HepG2 (cell line): ENCODE data around the gene NRN1L. TPM values are rescaled to one million over a fixed set of nuclear protein-coding genes. Genes with fewer than 3 reads are reported as not detected.

ENCODE experiments used
- CCAR2 ChIP-seq: fragments of 200-400 bp; formaldehyde crosslinking; optimal IDR thresholded peaks from 2 replicates; pipeline ENCODE3; 2018; ENCODE audit warnings: low read depth, mild to moderate bottlenecking, low read length, moderate library complexity
- FOXO4 ChIP-seq: sonication (generic); formaldehyde crosslinking; conservative IDR thresholded peaks from 2 replicates; pipeline ENCODE4 v1.8.1; 2023; ENCODE audit warnings: missing genetic modification reagents
- GABPB1 ChIP-seq: IDR thresholded peaks from 2 replicates; pipeline ENCODE4 v1.6.1; 2016; ENCODE audit warnings: mild to moderate bottlenecking, missing genetic modification reagents, moderate library complexity, missing compliant biosample characterization
- HDAC2 ChIP-seq: sonication (generic); formaldehyde crosslinking; IDR thresholded peaks from 2 replicates; pipeline ENCODE4 v1.4.0; 2020; ENCODE audit warnings: missing genetic modification reagents
- KDM2A ChIP-seq: sonication (generic); formaldehyde crosslinking; IDR thresholded peaks from 2 replicates; pipeline ENCODE4 v1.4.0; 2020; ENCODE audit warnings: low read depth, missing genetic modification reagents, borderline replicate concordance
- KDM6A ChIP-seq: IDR thresholded peaks from 2 replicates; pipeline ENCODE4 v1.6.1; 2016; ENCODE audit warnings: low read depth
- MIXL1 ChIP-seq: IDR thresholded peaks from 2 replicates; pipeline ENCODE4 v1.6.1; 2016
- NBN ChIP-seq: fragments of 450-650 bp; conservative IDR thresholded peaks from 2 replicates; pipeline ENCODE4 v1.6.1; 2017
- NFKBIZ ChIP-seq: IDR thresholded peaks from 2 replicates; pipeline ENCODE4 v1.6.1; 2018; ENCODE audit warnings: missing genetic modification reagents, missing compliant biosample characterization
- ONECUT2 ChIP-seq: sonication (generic); formaldehyde crosslinking; IDR thresholded peaks from 2 replicates; pipeline ENCODE4 v1.4.0; 2020; ENCODE audit warnings: missing genetic modification reagents
- POLR2G ChIP-seq: fragments of 200-400 bp; formaldehyde crosslinking; IDR thresholded peaks from 2 replicates; pipeline ENCODE4 v1.6.1; 2018; ENCODE audit warnings: mild to moderate bottlenecking, low read depth, low read length, moderate library complexity
- SNRNP70 ChIP-seq: fragments of 200-400 bp; formaldehyde crosslinking; IDR thresholded peaks from 2 replicates; pipeline ENCODE4 v1.6.1; 2017; ENCODE audit warnings: mild to moderate bottlenecking, low read depth, low read length, moderate library complexity
- TBL1XR1 ChIP-seq: fragments of 150-350 bp; IDR thresholded peaks from 2 replicates; pipeline ENCODE4 v1.6.1; 2014; ENCODE audit warnings: borderline replicate concordance, low read length; ENCODE audit not compliant: partially characterized antibody
- TSC22D2 ChIP-seq: sonication (generic); formaldehyde crosslinking; IDR thresholded peaks from 2 replicates; pipeline ENCODE4 v1.5.1; 2020; ENCODE audit warnings: missing genetic modification reagents, mild to moderate bottlenecking, borderline replicate concordance
- YEATS4 ChIP-seq: sonication (generic); formaldehyde crosslinking; IDR thresholded peaks from 2 replicates; pipeline ENCODE4 v1.4.0; 2020; ENCODE audit warnings: missing genetic modification reagents, borderline replicate concordance
- ZBTB33 ChIP-seq: sonication (generic); formaldehyde crosslinking; IDR thresholded peaks from 2 replicates; pipeline ENCODE4 v1.4.0; 2020; ENCODE audit warnings: missing genetic modification reagents
- ZBTB7B ChIP-seq: sonication (generic); formaldehyde crosslinking; IDR thresholded peaks from 2 replicates; pipeline ENCODE4 v1.4.0; 2020; ENCODE audit warnings: missing genetic modification reagents
- ZFP1 ChIP-seq: IDR thresholded peaks from 2 replicates; pipeline ENCODE4 v1.6.1; 2016
- ZNF256 ChIP-seq: sonication (generic); formaldehyde crosslinking; conservative IDR thresholded peaks from 2 replicates; pipeline ENCODE4 v1.4.0; 2020; ENCODE audit warnings: missing genetic modification reagents
- ZNF274 ChIP-seq: sonication (generic); formaldehyde crosslinking; IDR thresholded peaks from 2 replicates; pipeline ENCODE4 v1.5.1; 2020; ENCODE audit warnings: mild to moderate bottlenecking, missing genetic modification reagents
- ZNF30 ChIP-seq: sonication (generic); formaldehyde crosslinking; IDR thresholded peaks from 2 replicates; pipeline ENCODE4 v1.5.0; 2020; ENCODE audit warnings: mild to moderate bottlenecking, missing genetic modification reagents
- ZNF530 ChIP-seq: sonication (generic); formaldehyde crosslinking; IDR thresholded peaks from 2 replicates; pipeline ENCODE4 v1.5.0; 2020; ENCODE audit warnings: low read depth, mild to moderate bottlenecking, missing genetic modification reagents
- ZNF619 ChIP-seq: sonication (generic); formaldehyde crosslinking; IDR thresholded peaks from 2 replicates; pipeline ENCODE4 v1.4.0; 2020; ENCODE audit warnings: mild to moderate bottlenecking, missing genetic modification reagents
- ZNF749 ChIP-seq: sonication (generic); formaldehyde crosslinking; IDR thresholded peaks from 2 replicates; pipeline ENCODE4 v1.8.0; 2022; ENCODE audit warnings: mild to moderate bottlenecking, missing genetic modification reagents, moderate library complexity, borderline replicate concordance
- ZNF75D ChIP-seq: sonication (generic); formaldehyde crosslinking; IDR thresholded peaks from 2 replicates; pipeline ENCODE4 v1.8.1; 2023; ENCODE audit warnings: missing genetic modification reagents, mild to moderate bottlenecking, borderline replicate concordance
- ZNF775 ChIP-seq: sonication (generic); formaldehyde crosslinking; IDR thresholded peaks from 2 replicates; pipeline ENCODE4 v1.4.0; 2020; ENCODE audit warnings: missing genetic modification reagents, mild to moderate bottlenecking, moderate library complexity, borderline replicate concordance
- polyA plus RNA-seq, 8 experiments: library from polyadenylated mRNA; depleted of rRNA in 3 of 8; stranded (reverse) in 7 of 8; unstranded in 1 of 8; fragments of >200 nt; fragmentation: Illumina TruSeq in 4 of 8; extraction: Trizol in 4 of 8; gene quantifications; 2 replicates each; pipeline versions ENCODE4 v1.2.1 to v1.2.3, GENCODE V29; 2011 to 2016; ENCODE audit warnings: low read depth in 4 of 8, missing spikeins in 1 of 8, mixed read lengths in 1 of 8; ENCODE audit not compliant: insufficient read depth in 1 of 8
- total RNA-seq, 5 experiments: library from RNA; depleted of rRNA; stranded (reverse); fragments of >200 nt; fragmentation: Illumina TruSeq; extraction: Trizol; gene quantifications; 2 replicates each; pipeline ENCODE4 v1.2.3, GENCODE V29; 2016; ENCODE audit warnings: low read depth in 1 of 5
- TF ChIP-seq, protein P1 (sequence below), 2 experiments: sonication (generic) in 1 of 2; formaldehyde crosslinking in 1 of 2; IDR thresholded peaks; 2 replicates each; pipeline versions ENCODE4 v1.4.0 to v1.6.1; 2018 to 2020; ENCODE audit warnings: missing genetic modification reagents in 2 of 2, borderline replicate concordance in 1 of 2, low read depth in 1 of 2, mild to moderate bottlenecking in 1 of 2, missing biosample characterization in 1 of 2

Gene NRN1L
- total and polyA plus RNA-seq, 2 of the 13 experiments (the other 11 are each of a cell fraction or from before 2014, with no cell fraction given), result 0.53 to 1.2 TPM

DNA sequence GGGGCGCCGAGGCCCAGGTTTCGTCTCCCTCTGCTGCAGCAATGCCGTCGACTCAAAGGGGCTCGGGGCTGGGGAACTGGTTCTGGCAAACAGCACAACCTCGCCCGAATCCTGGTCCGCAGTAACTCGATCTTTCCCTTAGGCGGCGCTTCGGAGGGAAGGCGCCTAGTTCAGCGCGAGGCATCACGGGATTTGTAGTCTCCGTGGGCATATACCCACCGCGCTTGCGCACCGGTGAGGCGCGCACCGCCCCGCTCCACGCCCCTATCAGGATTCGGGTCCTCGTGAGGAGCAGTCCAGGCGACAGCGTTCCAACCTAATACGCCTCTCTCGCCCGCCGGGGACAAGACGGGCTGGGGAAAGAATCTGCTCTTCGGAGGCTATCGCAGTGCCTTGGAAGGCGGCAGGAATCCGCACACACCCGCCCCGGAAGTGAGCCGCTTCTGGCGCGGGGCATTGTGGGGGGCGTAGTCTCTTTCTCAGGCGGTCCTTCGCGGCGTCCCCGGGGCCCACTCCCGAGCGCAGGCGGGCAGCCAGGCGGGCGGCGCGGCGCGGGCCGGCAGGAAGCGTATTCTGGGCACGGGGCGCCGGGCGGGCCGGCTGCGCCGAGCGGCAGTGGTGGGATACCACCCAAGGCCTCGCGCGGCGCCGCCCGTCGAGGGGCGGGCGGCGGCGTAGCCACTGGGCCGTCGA lies 42.7 kb upstream of the NRN1L start, which contains the start of gene THAP11 (continued):
- TF ChIP-seq CCAR2, result no peak
- TF ChIP-seq YEATS4, result peak; percentile 53; the same call in 1 of the 2 replicates
- TF ChIP-seq ZNF749, result 0 out of 2 replicates have a peak, but pooled peaks have one; percentile 63
- peak; percentile 94 for TF ChIP-seq GABPB1 (CRISPR knock-in tag)
- TF ChIP-seq MIXL1 (CRISPR knock-in tag), result peak; percentile 81
- TF ChIP-seq ZNF256 (CRISPR knock-in tag), result peak; percentile 50; the same call in 1 of the 2 replicates
- TF ChIP-seq, protein P1, sequence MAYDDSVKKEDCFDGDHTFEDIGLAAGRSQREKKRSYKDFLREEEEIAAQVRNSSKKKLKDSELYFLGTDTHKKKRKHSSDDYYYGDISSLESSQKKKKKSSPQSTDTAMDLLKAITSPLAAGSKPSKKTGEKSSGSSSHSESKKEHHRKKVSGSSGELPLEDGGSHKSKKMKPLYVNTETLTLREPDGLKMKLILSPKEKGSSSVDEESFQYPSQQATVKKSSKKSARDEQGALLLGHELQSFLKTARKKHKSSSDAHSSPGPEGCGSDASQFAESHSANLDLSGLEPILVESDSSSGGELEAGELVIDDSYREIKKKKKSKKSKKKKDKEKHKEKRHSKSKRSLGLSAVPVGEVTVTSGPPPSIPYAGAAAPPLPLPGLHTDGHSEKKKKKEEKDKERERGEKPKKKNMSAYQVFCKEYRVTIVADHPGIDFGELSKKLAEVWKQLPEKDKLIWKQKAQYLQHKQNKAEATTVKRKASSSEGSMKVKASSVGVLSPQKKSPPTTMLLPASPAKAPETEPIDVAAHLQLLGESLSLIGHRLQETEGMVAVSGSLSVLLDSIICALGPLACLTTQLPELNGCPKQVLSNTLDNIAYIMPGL (CRISPR knock-in tag; IDR thresholded peaks at IDR 0.05; ENCODE audit: borderline replicate concordance in 1 of 2, low read depth in 1 of 2), result peak; percentile 51 to 94
- no peak for TF ChIP-seq ZNF30 (CRISPR knock-in tag)
- TF ChIP-seq KDM2A (CRISPR knock-in tag), result peak; percentile 80
- no peak for TF ChIP-seq ZNF530
- TF ChIP-seq ZNF775 (CRISPR knock-in tag), result no peak
- no peak; the same call in 1 of the 2 replicates for TF ChIP-seq TSC22D2 (CRISPR knock-in tag)
- peak; percentile 63; the same call in 1 of the 2 replicates for TF ChIP-seq ZBTB7B (CRISPR knock-in tag)
- no peak for TF ChIP-seq TBL1XR1
- peak; percentile 75; the same call in 1 of the 2 replicates for TF ChIP-seq ZFP1 (CRISPR knock-in tag)
- TF ChIP-seq POLR2G, result peak; percentile 83
- 0 out of 2 replicates have a peak, but pooled peaks have one; percentile 11 for TF ChIP-seq ONECUT2 (CRISPR knock-in tag)
- TF ChIP-seq NFKBIZ (CRISPR knock-in tag), result peak; percentile 81
- TF ChIP-seq ZBTB33 (CRISPR knock-in tag), result peak; percentile 76
- TF ChIP-seq ZNF619 (CRISPR knock-in tag), result peak; percentile 88
- no peak for TF ChIP-seq FOXO4 (CRISPR knock-in tag)
- TF ChIP-seq ZNF274, result no peak
- no peak for TF ChIP-seq KDM6A (CRISPR knock-in tag)
- TF ChIP-seq HDAC2 (CRISPR knock-in tag), result peak; percentile 28; the same call in 1 of the 2 replicates
- no peak for TF ChIP-seq ZNF75D (CRISPR knock-in tag)
- no peak for TF ChIP-seq SNRNP70
- no peak for TF ChIP-seq NBN
